ENCODE data around the gene CREB5. TPM values are rescaled to one million over a fixed set of nuclear protein-coding genes. Genes with fewer than 3 reads are reported as not detected.

CREB5 gene
- total RNA-seq, 1 experiment from 2014 or later = 2.1 TPM

- TF ChIP-seq, protein P1, sequence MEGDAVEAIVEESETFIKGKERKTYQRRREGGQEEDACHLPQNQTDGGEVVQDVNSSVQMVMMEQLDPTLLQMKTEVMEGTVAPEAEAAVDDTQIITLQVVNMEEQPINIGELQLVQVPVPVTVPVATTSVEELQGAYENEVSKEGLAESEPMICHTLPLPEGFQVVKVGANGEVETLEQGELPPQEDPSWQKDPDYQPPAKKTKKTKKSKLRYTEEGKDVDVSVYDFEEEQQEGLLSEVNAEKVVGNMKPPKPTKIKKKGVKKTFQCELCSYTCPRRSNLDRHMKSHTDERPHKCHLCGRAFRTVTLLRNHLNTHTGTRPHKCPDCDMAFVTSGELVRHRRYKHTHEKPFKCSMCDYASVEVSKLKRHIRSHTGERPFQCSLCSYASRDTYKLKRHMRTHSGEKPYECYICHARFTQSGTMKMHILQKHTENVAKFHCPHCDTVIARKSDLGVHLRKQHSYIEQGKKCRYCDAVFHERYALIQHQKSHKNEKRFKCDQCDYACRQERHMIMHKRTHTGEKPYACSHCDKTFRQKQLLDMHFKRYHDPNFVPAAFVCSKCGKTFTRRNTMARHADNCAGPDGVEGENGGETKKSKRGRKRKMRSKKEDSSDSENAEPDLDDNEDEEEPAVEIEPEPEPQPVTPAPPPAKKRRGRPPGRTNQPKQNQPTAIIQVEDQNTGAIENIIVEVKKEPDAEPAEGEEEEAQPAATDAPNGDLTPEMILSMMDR (conservative IDR thresholded peaks at IDR 0.05) = no peak
- TF ChIP-seq EZH2 (IDR thresholded peaks at IDR 0.05; ENCODE audit: low read depth) = no peak
- Histone ChIP-seq H3K79me2 (ENCODE audit: low read depth) (no peaks in the 10 kb centered on the region), H3K4me2 (no peak overlapping the region), H2AFZ (no peak overlapping the region), H3K36me3 (ENCODE audit: low read depth) (no peaks in the 10 kb centered on the region), H3K9me3 (ENCODE audit: insufficient read depth, low read depth) (peaks cover 23% of the 10 kb centered on the region), H3K27ac (no peak overlapping the region), H4K20me1 (ENCODE audit: insufficient read depth) (no peaks in the 10 kb centered on the region), H3K4me3 (no peak overlapping the region), H3K4me1 (replicated peaks; ENCODE audit: insufficient read depth) (no peaks in the 10 kb centered on the region), H3K9me2 (ENCODE audit: insufficient read depth) (peaks cover 6% of the 10 kb centered on the region; the same call in 1 of the 2 replicates), H3F3A (ENCODE audit: insufficient read depth, low read depth) (no peaks in the 10 kb centered on the region), H3K27me3 (ENCODE audit: insufficient read depth, low read depth) (no peaks in the 10 kb centered on the region)
- no peak for DNase-seq
- intact Hi-C loops (cut with micrococcal nuclease; ENCODE audit: unreplicated experiment) = no loop called here
- ChIA-PET CTCF (interaction anchor here (0.5 kb wide), 1 partner anchor 36 kb away, joined by 3 read pairs; no protein-coding TSS in a partner anchor), POLR2A (ENCODE audit: unreplicated experiment) (no interaction called here)
- BruUV-seq (replicated peaks) = no TSS peak
Observed at GRCh38 chr7:28656529-28656928, 244.2 kb downstream of the CREB5 start.

- H3K4me3 ChIP-seq = no peak overlapping the region
- DNase-seq = no peak
- no peaks in the 10 kb centered on the region for H3F3A ChIP-seq (ENCODE audit: insufficient read depth, low read depth)
- ChIA-PET CTCF (no interaction called here), POLR2A (ENCODE audit: unreplicated experiment) (no interaction called here)
- no peaks in the 10 kb centered on the region for H3K36me3 ChIP-seq (ENCODE audit: low read depth)
- H3K27me3 ChIP-seq (ENCODE audit: insufficient read depth, low read depth) = no peaks in the 10 kb centered on the region
- H2AFZ ChIP-seq = no peak overlapping the region
- intact Hi-C loops (cut with micrococcal nuclease; ENCODE audit: unreplicated experiment) = no loop called here
- peaks cover 6% of the 10 kb centered on the region; the same call in 1 of the 2 replicates for H3K9me2 ChIP-seq (ENCODE audit: insufficient read depth)
- TF ChIP-seq EZH2 (IDR thresholded peaks at IDR 0.05; ENCODE audit: low read depth) = no peak
- TF ChIP-seq, protein P1 (conservative IDR thresholded peaks at IDR 0.05) = no peak
- peaks cover 23% of the 10 kb centered on the region for H3K9me3 ChIP-seq (ENCODE audit: insufficient read depth, low read depth)
- no peaks in the 10 kb centered on the region for H3K79me2 ChIP-seq (ENCODE audit: low read depth)
- H3K27ac ChIP-seq = no peak overlapping the region
- no peaks in the 10 kb centered on the region for H3K4me1 ChIP-seq (replicated peaks; ENCODE audit: insufficient read depth)
- H4K20me1 ChIP-seq (ENCODE audit: insufficient read depth) = no peaks in the 10 kb centered on the region
- BruUV-seq (replicated peaks) = no TSS peak
- no peak overlapping the region for H3K4me2 ChIP-seq
Observed at GRCh38 chr7:28658381-28658780, 246.1 kb downstream of the CREB5 start.

DNA sequence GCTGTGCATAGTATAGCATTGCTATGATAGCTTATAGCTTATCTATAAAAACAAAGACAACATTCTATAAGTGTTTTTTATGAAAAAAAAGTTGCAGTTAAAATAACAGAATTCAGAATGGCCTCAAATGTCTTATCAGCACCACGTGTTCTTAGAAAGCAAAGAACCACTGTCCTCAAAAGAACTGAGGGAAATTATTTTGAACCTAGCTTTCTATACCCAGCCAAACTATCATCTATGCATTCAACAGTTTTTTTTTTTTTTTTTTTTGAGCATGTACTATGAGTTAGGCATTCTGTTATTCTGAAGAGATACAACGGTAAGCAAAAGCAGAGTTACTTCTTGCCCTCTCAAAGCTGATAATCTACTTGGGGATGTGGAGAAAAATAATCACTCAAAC lies 247.8 kb downstream of the CREB5 start:
- TF ChIP-seq, protein P1 (conservative IDR thresholded peaks at IDR 0.05) = no peak
- TF ChIP-seq EZH2 (IDR thresholded peaks at IDR 0.05; ENCODE audit: low read depth) = no peak
- Histone ChIP-seq H3K79me2 (ENCODE audit: low read depth) (no peaks in the 10 kb centered on the region), H3K4me1 (replicated peaks; ENCODE audit: insufficient read depth) (no peaks in the 10 kb centered on the region), H3K9me2 (ENCODE audit: insufficient read depth) (peaks cover 6% of the 10 kb centered on the region; the same call in 1 of the 2 replicates), H3F3A (ENCODE audit: insufficient read depth, low read depth) (no peaks in the 10 kb centered on the region), H3K9me3 (ENCODE audit: insufficient read depth, low read depth) (peaks cover 27% of the 10 kb centered on the region), H3K36me3 (ENCODE audit: low read depth) (no peaks in the 10 kb centered on the region), H3K4me2 (no peak overlapping the region), H4K20me1 (ENCODE audit: insufficient read depth) (no peaks in the 10 kb centered on the region), H3K4me3 (no peak overlapping the region; the same call in 1 of the 2 replicates), H2AFZ (no peak overlapping the region), H3K27me3 (ENCODE audit: insufficient read depth, low read depth) (no peaks in the 10 kb centered on the region), H3K27ac (no peak overlapping the region)
- DNase-seq = no peak
- no TSS peak for BruUV-seq (replicated peaks)
- POLR2A ChIA-PET (ENCODE audit: unreplicated experiment) = no interaction called here
- CTCF ChIA-PET = no interaction called here
- intact Hi-C loops (cut with micrococcal nuclease; ENCODE audit: unreplicated experiment) = no loop called here
